Stimulated activated CD4-positive, alpha-beta T cell treated with anti-CD3 and anti-CD28 coated beads, TNF-alpha, amount 100 ng/mL, for 24 hours (primary cell): Measurements from ENCODE around the gene RAET1G.
A peak's percentile ranks its signal among the peaks of the same experiment; 100 is the strongest.
"Not testable (repeated sequence)": the region's sequence is repeated elsewhere in the genome, so short reads cannot be mapped to it uniquely, and the experiment has no call there.

Experiments
- DNase-seq, 3 experiments: peaks; one replicate each; pipeline ENCODE4 v3.0.0-alpha.2; 2020; ENCODE audit warnings: low read depth in 3 of 3

Gene RAET1G

DNA sequence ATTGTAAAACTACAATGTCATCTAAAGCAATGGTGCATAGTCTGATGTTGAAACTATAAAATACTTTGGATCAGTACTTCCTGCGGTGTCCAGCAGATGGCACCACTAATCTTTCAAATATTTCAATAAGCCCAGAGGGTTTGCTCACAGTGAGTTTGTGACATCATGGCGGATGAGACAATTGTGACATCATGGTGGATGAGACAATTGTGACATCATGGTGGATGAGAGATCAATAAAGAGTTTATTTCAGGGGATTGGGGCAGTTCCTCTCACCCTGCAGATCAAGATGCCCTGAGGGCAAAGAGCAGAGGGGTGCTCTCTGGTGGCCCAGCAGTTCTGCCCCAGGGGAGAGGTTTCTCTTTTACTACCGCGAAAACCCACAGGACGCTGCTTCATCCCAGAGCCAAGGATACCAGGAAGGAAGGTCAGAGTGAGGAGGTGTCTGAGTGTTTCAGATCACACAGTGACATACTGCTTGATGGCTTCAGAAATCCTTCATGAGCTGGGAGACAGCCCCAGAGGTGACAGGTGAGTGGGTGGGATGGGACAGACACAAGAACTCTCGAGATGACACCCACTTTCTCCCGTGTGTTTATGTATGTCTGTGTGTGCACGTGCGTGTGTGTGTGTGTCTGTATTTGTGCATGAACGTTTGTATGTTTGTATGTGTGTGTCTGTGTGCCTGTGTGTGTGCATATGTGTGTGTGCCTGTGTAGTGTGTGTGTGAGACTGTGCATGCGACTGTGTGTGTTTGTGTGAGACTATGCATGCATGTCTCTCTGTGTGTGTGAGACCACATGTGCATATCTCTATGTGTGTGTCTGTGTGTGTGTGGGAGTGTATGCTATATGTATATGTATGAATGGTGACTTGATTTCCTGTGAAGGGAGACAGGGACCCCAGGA lies 11.6 kb upstream of the RAET1G start:
- DNase-seq: peak; percentile 45 to 64 (median 50)

DNA sequence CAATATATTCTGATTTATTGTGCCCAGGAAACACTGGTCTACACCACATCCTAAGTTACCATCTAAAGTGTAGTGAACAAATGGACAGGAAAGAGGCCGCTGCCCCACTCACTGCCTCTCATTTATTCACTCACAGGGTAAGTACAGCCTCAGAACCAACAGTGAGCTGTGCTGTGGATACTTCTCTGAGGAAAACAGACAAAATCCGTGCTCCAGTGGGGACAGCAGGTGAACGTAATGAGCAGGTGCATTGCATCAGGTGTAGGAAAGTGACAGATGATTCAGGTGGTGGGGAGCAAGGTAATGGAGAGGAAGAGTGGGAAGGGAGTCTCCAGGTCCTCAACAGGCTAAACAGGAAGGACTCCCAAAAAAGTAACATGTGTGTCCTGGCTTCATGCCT lies 10.5 kb upstream of the RAET1G start:
- DNase-seq: no peak

DNA sequence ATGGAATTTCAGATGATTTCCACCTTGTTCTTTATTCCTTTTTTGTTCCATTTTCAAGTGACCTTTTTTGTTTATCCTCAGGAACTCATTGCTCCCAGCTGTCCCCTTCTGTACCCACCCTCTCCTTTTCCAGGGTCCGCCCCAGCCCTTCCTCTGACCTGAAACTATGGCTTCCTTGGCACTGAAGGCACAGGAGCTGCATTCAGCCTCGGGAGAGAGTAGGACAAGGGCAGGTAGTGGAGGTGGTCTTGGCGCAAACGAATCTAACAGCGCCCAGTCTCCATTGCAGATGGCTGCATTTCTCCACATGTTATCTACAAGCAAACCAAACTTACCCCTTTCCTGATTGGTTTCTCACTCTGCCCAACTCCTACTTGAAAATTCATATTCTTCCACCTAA lies 10.1 kb upstream of the RAET1G start:
- DNase-seq: no peak

DNA sequence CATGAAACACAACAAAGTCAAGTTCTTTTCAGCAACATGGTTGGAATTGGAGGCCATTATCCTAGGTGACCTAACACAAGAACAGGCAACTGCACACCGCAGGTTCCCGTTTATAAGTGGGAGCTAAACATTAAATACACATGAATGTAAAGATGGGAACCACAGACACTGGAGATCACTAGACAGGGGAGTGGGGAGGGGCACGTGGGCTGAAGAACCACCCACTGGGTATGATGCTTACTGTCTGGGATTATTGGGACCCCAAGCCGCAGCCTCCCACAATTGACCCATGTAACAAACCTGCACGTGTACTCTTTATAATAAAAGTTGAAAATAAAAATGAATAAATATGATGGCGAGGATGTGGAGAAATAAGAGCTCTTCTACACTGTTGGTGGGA lies 8.6 kb upstream of the RAET1G start:
- no peak for DNase-seq

DNA sequence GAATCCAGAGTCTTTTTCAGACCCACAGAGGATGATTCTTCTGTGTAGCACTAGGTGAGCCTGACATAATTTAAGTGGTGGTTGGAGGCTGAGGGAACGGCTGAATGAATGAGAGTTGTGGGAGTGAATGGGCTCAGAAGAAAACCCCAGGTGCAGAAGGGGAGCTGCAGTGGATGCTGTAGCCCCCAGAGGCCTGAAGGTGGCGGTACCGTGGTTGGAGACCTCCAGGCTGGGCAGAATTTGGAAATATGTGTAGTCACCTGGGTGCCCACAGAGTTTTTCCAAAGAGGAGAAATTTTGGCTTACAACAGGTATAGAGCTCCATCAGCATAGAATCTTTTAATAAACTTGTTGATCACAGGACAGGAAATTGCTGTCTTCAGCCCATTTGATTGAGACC lies 6.5 kb upstream of the RAET1G start:
- DNase-seq: no peak

DNA sequence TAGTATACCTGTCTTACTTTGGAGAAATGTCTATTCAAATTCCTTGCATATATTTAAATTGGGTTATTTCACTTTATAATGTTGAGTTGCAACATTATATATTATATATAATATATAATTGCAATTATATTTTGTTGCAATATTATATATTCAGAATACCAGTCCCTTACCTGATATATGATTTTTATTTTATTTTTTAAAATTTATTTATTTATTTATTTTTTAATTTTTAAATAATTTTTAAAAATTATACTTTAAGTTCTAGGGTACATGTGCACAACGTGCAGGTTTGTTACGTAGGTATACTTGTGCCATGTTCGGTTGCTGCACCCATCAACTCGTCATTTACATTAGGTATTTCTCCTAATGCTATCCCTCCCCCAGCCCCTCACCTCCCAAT lies 4.1 kb upstream of the RAET1G start:
- DNase-seq: not testable (repeated sequence)

DNA sequence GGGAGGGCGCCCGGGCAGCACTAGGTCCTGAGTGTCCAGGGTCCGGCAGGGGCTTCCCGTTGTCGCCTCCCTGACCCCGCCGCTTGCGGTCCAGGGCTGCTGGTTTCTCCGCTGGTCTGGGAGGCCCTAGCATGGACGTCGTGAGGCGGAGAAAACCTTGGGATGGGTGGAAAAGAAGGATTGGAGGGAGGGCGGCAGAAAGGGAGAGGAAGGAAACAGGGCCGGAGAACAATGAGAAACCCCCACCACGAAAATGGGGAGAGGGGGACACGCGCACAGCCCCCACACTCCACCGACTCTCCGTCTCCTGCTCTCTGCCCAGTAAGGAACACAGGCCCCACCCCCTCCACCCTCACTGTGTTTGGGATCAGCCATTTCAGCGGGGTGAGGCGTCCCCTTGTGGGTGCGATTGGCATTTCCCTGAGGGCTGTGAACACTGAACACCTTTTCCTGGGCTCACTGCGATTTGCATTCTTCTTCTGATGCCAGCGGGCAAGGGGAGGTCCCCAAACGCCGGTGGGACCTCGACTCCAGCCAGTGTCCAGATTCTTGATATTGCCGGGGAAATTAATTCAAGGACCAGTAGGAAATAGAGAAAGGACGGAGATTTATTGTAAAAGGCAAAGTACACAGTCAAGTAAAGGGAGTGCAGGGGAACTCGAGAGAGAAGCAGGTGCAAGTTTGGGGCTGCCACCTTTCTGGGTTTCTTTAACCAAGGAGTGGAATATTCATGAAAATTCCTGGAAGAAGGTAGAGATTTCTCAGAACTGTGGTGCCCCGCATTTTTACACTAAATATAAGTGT lies 3.3 kb upstream of the RAET1G start:
- DNase-seq: peak; percentile 57 to 88 (median 62)

DNA sequence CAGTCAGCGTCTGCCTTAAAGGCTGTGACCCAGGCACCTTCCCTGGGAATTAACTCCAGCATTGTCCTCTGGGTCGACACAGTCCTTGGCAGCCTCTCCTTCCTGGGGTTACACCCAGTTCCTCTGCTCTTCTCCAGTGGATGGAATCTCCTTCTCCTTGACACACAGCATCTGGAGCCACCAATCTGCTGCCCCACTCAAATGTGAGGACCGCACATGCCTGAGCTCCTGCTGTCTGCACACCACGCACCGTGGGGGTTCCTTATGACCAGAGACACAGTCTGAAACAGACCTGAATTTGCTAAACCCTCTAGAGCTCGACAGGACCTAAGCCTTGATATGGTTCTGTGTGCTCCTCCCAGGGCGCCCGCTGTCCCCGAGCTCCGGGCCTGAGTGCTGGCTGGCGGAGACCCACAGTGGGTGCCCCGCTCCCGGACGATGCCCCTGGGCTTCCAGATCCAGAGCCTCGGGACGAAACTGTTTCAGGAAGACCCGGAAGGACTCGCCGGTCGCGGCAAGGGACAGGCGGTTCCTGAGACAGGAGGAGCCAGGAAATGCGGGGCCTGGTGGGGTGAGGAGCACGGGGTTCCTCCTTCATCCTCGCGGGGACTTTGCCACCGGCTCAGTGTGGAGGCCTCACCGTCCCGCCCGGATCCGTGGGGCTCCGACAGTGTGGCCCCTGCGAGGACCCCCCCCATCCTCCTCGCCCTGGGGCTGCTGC lies 2.5 kb upstream of the RAET1G start:
- no peak for DNase-seq

DNA sequence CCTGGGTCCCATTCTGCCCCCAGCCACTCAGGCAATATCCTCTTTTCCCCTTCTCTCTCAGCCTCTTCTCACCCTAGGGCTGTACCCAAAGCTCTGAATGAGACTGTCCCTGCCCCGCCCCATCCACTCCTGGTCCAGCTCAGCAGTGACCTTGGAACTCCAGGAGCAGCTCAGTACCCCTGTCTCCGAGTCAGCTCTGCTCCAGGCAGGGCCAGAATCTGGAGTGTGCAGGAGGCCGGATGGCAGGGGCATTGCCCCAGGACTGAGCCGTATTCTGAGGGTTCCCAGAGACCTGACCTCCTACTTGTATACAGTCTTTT lies 2.0 kb upstream of the RAET1G start:
- no peak for DNase-seq

DNA sequence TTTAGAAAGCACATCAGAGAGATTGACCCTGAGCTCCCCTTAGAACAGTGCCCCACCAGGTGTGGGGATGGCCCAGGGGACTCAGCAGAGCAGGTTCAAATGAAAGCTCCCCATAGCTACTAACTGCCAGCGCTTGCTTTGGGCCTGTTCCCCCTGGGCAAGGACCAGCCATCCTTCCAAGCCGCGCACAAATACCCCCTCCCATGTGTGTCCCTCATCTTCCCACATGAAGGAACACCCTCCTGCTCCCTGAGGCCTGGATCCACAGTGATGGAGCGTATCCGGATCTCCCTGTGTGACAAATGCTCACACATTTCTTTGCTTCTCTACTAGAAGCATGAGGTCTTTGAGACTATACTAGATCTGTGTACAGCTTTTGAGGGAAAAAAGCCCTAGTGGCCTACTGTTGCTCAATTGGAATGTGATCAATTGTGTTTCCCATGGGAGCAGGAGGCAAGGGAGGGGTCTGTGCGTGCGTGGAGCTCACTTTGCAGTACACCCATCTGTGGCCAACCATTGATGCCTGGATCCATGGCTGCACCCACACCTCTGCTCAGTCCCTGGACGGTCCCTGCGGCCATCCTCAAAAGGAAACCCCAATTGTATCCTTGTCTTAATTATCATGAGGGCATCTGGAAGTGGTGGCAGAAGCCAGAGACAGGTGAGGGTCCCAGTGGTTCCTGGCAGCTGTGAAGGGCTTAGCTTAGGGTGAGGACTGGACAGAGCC lies 1.4 kb upstream of the RAET1G start:
- DNase-seq: no peak

DNA sequence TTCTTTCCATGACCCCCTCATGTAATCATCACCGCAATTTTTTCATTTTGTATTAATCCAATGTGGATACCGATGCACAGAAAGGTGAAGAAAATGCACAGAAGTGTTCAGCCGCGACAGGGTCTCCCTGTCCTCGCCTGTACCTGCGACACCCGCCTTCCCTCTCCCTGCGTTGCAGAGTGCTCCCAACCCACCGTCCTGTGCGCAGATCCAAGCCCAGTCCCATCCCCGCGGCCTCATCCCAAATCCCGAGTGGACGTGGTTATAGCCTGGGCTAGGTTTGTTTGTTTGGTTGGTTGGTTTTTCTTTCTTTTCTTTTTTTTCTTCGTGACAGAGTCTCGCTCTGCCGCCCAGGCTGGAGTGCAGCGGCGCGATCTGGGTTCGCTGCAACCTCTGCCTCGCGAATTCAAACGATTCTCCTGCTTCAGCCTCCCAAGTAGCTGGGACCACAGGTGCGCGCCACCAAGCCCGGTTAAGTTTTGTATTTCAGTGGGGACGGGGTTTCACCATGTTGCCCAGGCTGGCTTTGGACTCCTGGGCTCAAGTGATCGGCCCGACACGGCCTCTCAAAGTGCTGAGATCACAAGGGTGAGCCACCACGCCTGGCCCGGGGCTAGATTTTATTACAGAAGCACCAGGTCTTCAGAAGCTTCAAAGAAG lies 536 bp upstream of the RAET1G start:
- no peak for DNase-seq

DNA sequence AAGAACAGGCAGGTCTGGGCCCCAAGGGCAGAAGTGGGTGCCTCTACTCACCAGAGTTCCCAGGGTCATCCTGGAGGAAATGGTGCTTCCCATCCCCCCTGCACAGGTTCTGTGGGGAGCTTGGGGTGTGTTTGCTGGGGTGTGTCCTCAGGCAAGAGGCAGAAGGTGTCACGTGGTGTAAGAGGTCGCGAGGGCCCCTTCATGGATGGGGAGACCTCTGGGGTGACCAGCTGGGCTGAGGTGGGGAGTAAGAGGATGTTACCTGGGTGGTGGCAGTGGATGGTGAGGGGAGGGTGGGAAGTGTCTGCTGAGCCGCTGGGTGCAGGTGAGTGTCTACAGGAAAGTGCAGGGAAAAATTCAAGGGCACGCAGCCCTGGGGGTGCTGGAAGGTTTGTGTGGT lies 830 bp downstream of the RAET1G start:
- not testable (repeated sequence) for DNase-seq

DNA sequence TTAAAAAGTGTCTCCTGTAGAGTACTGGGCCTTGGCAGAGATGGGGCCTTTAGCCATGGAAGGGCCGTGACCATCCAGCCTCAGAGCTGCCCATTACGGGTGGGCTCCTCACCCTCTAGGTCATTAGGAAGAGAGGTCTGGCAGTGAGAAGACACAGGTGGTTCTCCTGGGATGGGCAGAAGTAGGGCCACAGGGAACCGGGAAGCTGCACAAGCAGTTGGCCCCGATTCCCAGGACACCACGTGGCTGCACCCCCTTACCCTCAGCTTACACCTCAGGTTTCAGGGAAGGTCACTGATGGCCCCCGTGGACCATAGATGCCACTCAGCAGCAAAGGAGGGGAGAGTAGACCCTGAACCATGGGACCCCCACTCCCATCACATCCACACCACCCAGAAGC lies 1.6 kb downstream of the RAET1G start:
- no peak for DNase-seq

DNA sequence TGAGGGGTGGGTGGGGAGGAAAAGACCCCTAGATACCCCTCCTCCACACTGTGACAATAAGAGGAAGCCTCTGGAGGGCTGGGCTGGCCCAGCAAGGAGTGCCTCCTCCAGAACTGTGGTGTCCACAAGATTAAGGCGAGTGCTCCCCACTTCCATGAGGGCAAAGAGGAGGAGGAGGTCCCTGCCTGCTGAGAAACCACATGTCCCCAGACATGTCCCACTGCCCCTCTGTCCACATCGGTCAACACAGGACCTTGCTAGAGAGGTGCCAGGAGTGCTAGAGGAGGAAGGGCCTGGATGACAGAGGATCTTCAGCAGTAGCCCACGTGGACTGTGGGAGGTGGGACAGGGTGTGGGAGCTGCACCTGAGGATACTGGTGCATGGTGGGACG lies 3.1 kb downstream of the RAET1G start:
- no peak for DNase-seq

DNA sequence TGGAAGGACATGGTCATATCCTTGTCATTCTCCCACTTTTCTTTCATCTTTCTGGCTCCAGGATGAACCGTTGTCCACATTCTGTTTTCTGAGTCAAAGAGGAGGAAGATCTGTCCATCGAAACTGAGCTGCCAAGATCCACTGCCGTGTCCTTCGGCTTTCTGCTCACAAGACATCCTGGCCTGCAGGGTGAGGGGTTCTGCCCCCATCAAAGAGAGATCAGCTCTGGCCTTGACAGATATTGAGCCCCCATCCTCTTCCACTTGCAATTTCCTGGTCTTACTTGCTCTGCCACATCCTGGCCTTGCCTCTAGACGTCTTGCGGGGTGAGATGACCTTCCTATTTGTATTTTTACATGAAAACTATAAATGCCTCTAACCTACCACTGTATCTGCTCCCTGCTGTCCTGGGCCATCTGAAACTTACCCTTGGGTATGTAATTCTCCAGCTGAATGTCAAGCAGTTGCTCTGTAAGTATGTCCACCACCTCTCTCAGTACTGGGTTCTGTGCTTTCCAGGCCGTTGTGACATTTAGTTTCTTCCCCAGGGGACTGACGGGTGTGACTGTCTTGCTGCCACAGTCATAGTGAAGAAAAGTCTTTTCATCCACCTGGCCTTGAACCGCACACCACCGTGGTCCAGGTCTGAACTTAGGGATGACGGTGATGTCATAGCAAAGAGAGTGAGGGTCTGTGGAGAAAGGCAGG lies 3.6 kb downstream of the RAET1G start:
- not testable (repeated sequence) for DNase-seq

DNA sequence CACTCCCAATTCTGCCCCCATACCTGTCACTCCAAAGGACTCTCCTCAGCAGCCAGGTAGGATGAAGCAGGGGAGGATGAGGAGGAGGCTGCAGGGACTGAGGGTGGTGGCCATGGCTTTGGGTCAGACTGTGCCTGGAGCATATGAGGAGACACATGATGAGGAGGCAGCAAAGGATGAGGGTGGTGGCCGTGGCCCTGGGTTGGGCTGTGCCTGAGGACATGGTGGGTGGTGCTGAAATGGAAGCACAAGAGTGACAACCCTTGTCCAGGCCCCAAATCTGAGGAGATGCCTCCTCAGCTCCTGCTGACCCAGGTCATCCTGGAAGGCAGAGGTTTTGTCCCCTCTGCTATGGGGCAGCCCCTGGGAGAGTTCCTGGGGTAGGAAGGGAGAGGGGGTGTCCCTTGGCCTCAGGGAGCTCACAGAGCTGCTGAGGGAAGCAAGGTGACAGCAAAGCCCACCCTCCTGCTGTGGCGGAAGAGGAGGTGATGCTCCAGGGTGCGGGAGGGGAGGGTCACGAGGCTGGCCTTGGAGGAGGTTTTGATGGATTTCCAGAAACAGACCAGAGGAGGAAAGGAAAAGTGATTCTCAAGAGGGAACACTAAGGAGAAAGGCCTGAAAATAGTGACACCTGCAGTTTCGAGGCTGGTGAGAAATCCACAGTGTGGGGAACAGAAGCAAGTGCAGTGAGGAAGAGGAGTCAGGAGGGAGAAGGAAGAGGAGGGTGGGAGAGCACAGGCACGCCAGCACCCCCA lies 4.6 kb downstream of the RAET1G start:
- no peak for DNase-seq

DNA sequence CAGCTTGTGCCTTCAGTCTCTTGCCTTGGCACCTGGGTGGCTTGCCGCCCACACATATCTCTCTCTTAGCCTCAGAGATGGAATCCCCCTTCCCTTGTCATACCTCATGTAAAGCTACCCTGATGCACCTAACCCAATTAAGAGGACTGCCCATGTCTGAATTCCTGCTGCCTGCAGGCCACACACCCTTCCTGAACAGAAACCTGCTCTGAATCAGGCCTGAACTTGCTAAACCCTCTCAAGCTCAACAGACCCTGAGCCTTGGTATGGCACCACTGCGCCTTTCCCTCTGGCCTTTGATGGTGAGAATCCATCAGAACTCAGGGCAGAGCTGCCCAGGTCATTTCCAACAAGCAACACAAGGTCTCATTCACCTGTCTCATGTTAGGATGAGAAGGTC lies 5.2 kb downstream of the RAET1G start:
- no peak for DNase-seq

DNA sequence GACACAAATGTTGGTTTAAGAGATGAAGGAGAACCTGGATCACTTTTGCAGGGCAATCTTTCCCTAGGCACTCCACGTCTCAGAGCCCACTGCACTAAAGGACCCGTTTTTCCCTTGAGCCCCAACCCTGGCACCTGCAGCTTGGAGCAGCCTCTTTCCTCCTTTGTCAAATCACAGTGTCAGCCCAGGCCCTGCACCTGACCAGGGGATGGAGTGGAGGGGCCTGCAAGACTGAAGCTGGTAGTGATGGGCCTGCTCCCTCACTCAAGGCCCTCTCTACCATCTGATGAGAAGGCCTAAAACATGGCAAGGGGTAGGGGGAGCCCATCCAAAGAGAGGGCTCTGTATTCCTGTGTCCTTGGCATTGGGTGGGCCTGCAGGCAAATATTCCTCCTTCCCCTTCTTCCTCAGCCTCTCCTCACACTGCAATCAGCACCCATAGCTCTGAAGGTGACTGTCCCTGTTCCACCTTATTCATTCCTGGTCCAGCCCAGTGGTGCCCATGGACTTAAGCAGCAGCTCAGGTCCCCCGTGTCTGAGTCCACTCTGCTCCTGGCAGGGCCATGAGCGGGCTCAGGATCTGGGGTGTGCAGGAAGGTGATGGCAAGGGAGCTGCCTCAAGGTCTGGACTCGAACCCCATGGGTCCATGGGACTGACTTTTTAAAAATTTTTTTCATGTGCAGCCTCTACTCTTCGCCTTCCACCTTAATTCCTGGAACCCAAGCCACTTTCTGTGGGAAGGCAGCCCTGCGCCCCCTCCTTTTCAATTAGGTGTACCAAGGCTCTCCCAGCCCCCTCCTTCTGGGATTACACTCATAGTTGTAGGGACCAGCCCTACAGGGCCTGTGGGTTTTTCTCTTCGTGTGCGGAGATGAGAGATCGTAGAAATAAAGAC lies 6.7 kb downstream of the RAET1G start:
- DNase-seq: no peak
